CD4-positive, CD25-positive, alpha-beta regulatory T cell (primary cell): ENCODE measurements around the gene TP53I3. TPM values are rescaled to one million over a fixed set of nuclear protein-coding genes. Genes with fewer than 3 reads are reported as not detected.
"Not testable (repeated sequence)": the region's sequence is repeated elsewhere in the genome, so short reads cannot be mapped to it uniquely, and the experiment has no call there.

Experiments
- ATAC-seq, 2 donors: fragments of 150-1000 bp; cut with Tn5 transposase; one replicate each; pipeline ENCODE4 v1.10.0; 2021; ENCODE audit warnings: low read depth in 2 of 2, moderate number of reproducible peaks in 2 of 2, moderate library complexity in 1 of 2
- DNase-seq, 3 donors: peaks; one replicate each; pipeline versions ENCODE4 v3.0.0 to v3.0.0-alpha.2; 2012 to 2022; ENCODE audit warnings: mixed read lengths in 1 of 3
- H3K27ac ChIP-seq: one replicate; pipeline ENCODE4 v1.7.0; 2013; ENCODE audit warnings: mild to moderate bottlenecking, low read length; ENCODE audit not compliant: insufficient read depth, poor library complexity, severe bottlenecking
- H3K27me3 ChIP-seq: one replicate; pipeline ENCODE4 v1.7.0; 2013; ENCODE audit warnings: low read length; ENCODE audit not compliant: control insufficient read depth, insufficient read depth
- H3K36me3 ChIP-seq: one replicate; pipeline ENCODE4 v1.7.0; 2013; ENCODE audit warnings: mild to moderate bottlenecking, low read length, moderate library complexity; ENCODE audit not compliant: control insufficient read depth, insufficient read depth
- H3K4me1 ChIP-seq: 2 replicates; pipeline ENCODE4 v1.7.0; 2013; ENCODE audit warnings: mild to moderate bottlenecking, low read length; ENCODE audit not compliant: insufficient read depth, control insufficient read depth, poor library complexity, severe bottlenecking
- H3K4me3 ChIP-seq: one replicate; pipeline ENCODE4 v1.7.0; 2013; ENCODE audit warnings: low read depth, mild to moderate bottlenecking, low read length, moderate library complexity
- H3K9me3 ChIP-seq, 2 experiments: 1 replicate in 1 of 2; 2 replicates in 1 of 2; pipeline ENCODE4 v1.7.0; 2013; ENCODE audit warnings: low read length in 2 of 2, mild to moderate bottlenecking in 1 of 2, moderate library complexity in 1 of 2; ENCODE audit not compliant: control insufficient read depth in 2 of 2
- H3K27ac Mint-ChIP-seq, 3 donors: one replicate each; pipeline ENCODE4 v1.8.0; 2020 to 2022; ENCODE audit warnings: mild to moderate bottlenecking in 3 of 3, mixed read lengths in 3 of 3, moderate library complexity in 2 of 3
- H3K27me3 Mint-ChIP-seq: one replicate; pipeline ENCODE4 v1.8.0; 2022; ENCODE audit warnings: mild to moderate bottlenecking, mixed read lengths
- H3K36me3 Mint-ChIP-seq: one replicate; pipeline ENCODE4 v1.8.0; 2020; ENCODE audit warnings: mixed read lengths
- H3K4me1 Mint-ChIP-seq, 4 donors: one replicate each; pipeline ENCODE4 v1.8.0; 2020 to 2022; ENCODE audit warnings: mixed read lengths in 4 of 4, mild to moderate bottlenecking in 1 of 4
- H3K4me3 Mint-ChIP-seq, 4 donors: one replicate each; pipeline ENCODE4 v1.8.0; 2020 to 2022; ENCODE audit warnings: mild to moderate bottlenecking in 4 of 4, mixed read lengths in 4 of 4, moderate library complexity in 3 of 4
- H3K9me3 Mint-ChIP-seq, 7 donors: one replicate each; pipeline ENCODE4 v1.8.0; 2020 to 2022; ENCODE audit warnings: mixed read lengths in 7 of 7, mild to moderate bottlenecking in 3 of 7, moderate library complexity in 2 of 7
- polyA plus RNA-seq, 4 donors: library from polyadenylated mRNA; unstranded; fragments of 300-500 nt; fragmentation: Illumina TruSeq; gene quantifications; one replicate each; pipeline ENCODE4 v1.2.3, GENCODE V29; 2021
- total RNA-seq: library from RNA; stranded (reverse); gene quantifications from one replicate; pipeline ENCODE4 v1.2.3, GENCODE V29; 2022

The TP53I3 gene
- total and polyA plus RNA-seq, 5 donors from 2014 or later: 0.25 to 1.5 (median 1.1) TPM; not detected in 1

DNA sequence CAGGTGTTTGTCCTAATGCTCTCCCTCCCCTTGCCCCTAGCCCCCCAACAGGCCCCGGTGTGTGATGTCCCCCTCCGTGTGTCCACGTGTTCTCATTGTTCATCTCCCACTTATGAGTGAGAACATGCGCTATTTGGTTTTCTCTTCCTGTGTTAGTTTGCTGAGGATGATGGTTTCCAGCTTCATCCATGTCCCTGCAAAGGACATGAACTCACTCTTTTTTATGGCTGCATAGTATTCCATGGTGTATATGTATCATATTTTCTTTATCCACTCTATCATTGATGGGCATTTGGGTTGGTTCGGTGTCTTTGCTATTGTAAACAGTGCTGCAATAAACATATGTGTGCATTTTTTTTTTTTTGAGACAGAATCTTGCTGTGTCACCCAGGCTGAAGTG is 8.6 kb upstream of the TP53I3 start:
- H3K36me3 Mint-ChIP-seq, H3K27me3 Mint-ChIP-seq, H3K27ac ChIP-seq, H3K36me3 ChIP-seq, H3K27me3 ChIP-seq, DNase-seq, ATAC-seq, H3K4me3 ChIP-seq, H3K9me3 ChIP-seq, H3K4me1 Mint-ChIP-seq, H3K4me1 ChIP-seq, H3K27ac Mint-ChIP-seq, H3K9me3 Mint-ChIP-seq, H3K4me3 Mint-ChIP-seq: not testable (repeated sequence)

DNA sequence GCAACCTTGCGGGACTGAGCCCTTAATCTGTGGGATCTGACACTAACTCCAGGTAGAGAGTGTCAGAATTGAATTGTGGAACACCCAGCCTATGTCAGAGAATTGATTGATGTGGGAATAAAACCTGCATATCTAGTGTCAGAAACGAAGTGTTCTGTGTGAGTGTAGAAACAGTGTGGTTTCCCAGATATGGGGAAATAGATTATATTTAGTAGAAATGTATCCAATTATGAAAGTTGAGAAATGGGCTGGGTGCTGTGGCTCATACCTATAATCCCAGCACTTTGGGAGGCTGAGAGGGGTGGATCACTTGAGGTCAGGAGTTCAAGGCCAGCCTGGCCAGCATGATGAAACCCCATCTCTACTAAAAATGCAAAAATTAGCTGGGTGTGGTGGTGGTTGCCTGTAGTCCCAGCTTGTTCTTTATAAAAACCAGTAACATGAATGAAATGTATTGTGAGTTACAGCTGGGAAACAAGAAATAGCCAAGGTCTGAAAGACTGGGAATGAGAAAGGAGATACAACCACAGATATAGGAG is 4.3 kb upstream of the TP53I3 start:
- H3K27ac Mint-ChIP-seq: no peak overlapping the region
- no peaks in the 10 kb centered on the region for H3K27me3 Mint-ChIP-seq
- H3K4me3 Mint-ChIP-seq: no peak overlapping the region

DNA sequence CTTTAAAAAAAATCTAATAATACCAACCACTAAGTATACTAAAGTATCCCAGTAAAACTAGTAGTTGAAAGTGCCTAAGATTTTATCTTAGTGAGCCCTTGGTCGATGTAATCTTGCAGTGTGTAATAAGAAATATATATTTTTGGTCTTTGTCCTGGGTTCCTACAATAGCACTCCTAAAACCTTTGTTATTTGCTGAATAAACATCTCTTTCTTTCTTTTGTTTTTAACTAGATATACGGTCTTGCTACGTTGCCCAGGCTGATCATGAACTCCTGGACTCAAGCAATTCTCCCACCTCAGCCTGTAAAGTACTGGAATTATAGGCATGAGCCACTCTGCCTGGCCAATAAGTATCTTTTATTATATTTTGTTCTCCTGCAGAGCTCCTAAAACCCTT is 2.4 kb upstream of the TP53I3 start:
- Mint-ChIP-seq H3K9me3 (no peaks in the 10 kb centered on the region), H3K27me3 (no peaks in the 10 kb centered on the region), H3K36me3 (peaks cover 12% of the 10 kb centered on the region), H3K4me3 (no peak overlapping the region), H3K4me1 (peaks cover 0 to 19% (median 13%) of the 10 kb centered on the region in 4 donors), H3K27ac (no peak overlapping the region)
- DNase-seq (no peak), ATAC-seq (no peak)
- no peaks in the 10 kb centered on the region for H3K9me3 ChIP-seq
- no peaks in the 10 kb centered on the region for H3K36me3 ChIP-seq
- H3K27ac ChIP-seq: no peak overlapping the region
- peaks cover 17% of the 10 kb centered on the region for H3K4me1 ChIP-seq
- H3K27me3 ChIP-seq: no peaks in the 10 kb centered on the region
- no peak overlapping the region for H3K4me3 ChIP-seq

More for the DNA sequence above, 4.3 kb upstream of the TP53I3 start:
- Mint-ChIP-seq H3K9me3 (peaks cover 0 to 1% (median 0%) of the 10 kb centered on the region in 7 donors), H3K36me3 (peaks cover 8% of the 10 kb centered on the region), H3K4me1 (peaks cover 0 to 13% (median 9%) of the 10 kb centered on the region in 4 donors)
- ATAC-seq: no peak
- DNase-seq: no peak
- H3K36me3 ChIP-seq: no peaks in the 10 kb centered on the region
- no peaks in the 10 kb centered on the region for H3K27me3 ChIP-seq
- H3K4me1 ChIP-seq: peaks cover 13% of the 10 kb centered on the region
- no peaks in the 10 kb centered on the region for H3K9me3 ChIP-seq
- no peak overlapping the region for H3K4me3 ChIP-seq
- H3K27ac ChIP-seq: no peak overlapping the region

DNA sequence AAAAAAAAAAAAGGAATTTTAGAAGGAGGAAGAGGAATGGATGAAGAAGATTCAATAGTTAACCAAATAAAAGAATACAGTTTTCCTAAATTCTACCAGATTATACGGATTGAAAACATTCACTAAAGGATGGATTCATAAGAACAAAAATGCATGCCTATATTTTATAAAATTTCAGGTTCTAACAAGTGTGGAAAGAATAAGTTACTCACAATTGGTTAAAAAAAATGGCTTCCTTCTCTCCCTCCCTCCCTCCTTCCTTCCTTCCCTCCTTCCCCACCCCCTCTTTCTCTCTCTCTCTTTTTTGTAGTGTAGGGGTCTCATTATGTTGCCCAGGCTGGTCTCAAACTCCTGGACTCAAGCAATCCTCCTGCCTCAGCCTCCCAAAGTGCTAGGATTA is 1.6 kb upstream of the TP53I3 start:
- H3K9me3 Mint-ChIP-seq: no peaks in the 10 kb centered on the region
- Histone ChIP-seq H3K36me3 (no peaks in the 10 kb centered on the region), H3K27ac (no peak overlapping the region), H3K4me1 (peaks cover 17% of the 10 kb centered on the region), H3K9me3 (no peaks in the 10 kb centered on the region), H3K4me3 (no peak overlapping the region), H3K27me3 (no peaks in the 10 kb centered on the region)
- DNase-seq: no peak
- peak overlapping the region in 1 of 4 donors; percentile 62 for H3K4me3 Mint-ChIP-seq
- no peak for ATAC-seq
- peaks cover 0 to 19% (median 13%) of the 10 kb centered on the region in 4 donors for H3K4me1 Mint-ChIP-seq
- no peaks in the 10 kb centered on the region for H3K27me3 Mint-ChIP-seq
- H3K36me3 Mint-ChIP-seq: peaks cover 13% of the 10 kb centered on the region
- H3K27ac Mint-ChIP-seq: no peak overlapping the region

DNA sequence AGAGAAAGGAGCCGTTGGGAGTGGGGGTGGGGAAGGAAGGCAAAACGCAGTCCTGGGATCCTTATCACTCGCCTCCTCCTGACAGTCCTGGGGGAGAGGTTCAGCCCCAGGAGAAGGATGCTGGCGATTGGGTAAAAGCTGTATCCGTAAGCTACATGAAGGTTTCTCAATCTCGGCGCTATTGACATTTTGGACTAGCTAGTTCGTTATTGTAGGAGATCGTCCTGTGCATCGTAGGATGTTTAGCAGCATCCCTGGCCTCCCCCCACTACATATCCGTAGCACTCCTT is 511 bp upstream of the TP53I3 start:
- Histone ChIP-seq H3K9me3 (no peaks in the 10 kb centered on the region), H3K27me3 (no peaks in the 10 kb centered on the region), H3K36me3 (no peaks in the 10 kb centered on the region), H3K4me1 (peaks cover 17% of the 10 kb centered on the region), H3K4me3 (no peak overlapping the region), H3K27ac (no peak overlapping the region)
- no peak for DNase-seq
- H3K9me3 Mint-ChIP-seq: no peaks in the 10 kb centered on the region
- H3K4me1 Mint-ChIP-seq: peaks cover 0 to 19% (median 14%) of the 10 kb centered on the region in 4 donors
- peaks cover 13% of the 10 kb centered on the region for H3K36me3 Mint-ChIP-seq
- no peaks in the 10 kb centered on the region for H3K27me3 Mint-ChIP-seq
- no peak for ATAC-seq
- peak overlapping the region in 1 of 3 donors; percentile 56 for H3K27ac Mint-ChIP-seq
- H3K4me3 Mint-ChIP-seq: peak overlapping the region in 3 of 4 donors; percentile 76 to 87 (median 81)

- peaks cover 17% of the 10 kb centered on the region for H3K4me1 ChIP-seq
- Mint-ChIP-seq H3K27ac (peak overlapping the region in 1 of 3 donors; percentile 20), H3K4me1 (peaks cover 0 to 19% (median 14%) of the 10 kb centered on the region in 4 donors), H3K9me3 (no peaks in the 10 kb centered on the region), H3K4me3 (peak overlapping the region; percentile 74 to 88 (median 85)), H3K27me3 (no peaks in the 10 kb centered on the region), H3K36me3 (peaks cover 10% of the 10 kb centered on the region)
- ATAC-seq (peak; percentile 55 to 56), DNase-seq (peak in 1 of 3 donors; percentile 69)
- no peaks in the 10 kb centered on the region for H3K9me3 ChIP-seq
- H3K27me3 ChIP-seq: no peaks in the 10 kb centered on the region
- H3K27ac ChIP-seq: peak overlapping the region; percentile 14
- H3K4me3 ChIP-seq: peak overlapping the region; percentile 44
- H3K36me3 ChIP-seq: no peaks in the 10 kb centered on the region
These were observed 858 bp downstream of the TP53I3 start for GRCh38 chr2:24083567-24084385.

DNA sequence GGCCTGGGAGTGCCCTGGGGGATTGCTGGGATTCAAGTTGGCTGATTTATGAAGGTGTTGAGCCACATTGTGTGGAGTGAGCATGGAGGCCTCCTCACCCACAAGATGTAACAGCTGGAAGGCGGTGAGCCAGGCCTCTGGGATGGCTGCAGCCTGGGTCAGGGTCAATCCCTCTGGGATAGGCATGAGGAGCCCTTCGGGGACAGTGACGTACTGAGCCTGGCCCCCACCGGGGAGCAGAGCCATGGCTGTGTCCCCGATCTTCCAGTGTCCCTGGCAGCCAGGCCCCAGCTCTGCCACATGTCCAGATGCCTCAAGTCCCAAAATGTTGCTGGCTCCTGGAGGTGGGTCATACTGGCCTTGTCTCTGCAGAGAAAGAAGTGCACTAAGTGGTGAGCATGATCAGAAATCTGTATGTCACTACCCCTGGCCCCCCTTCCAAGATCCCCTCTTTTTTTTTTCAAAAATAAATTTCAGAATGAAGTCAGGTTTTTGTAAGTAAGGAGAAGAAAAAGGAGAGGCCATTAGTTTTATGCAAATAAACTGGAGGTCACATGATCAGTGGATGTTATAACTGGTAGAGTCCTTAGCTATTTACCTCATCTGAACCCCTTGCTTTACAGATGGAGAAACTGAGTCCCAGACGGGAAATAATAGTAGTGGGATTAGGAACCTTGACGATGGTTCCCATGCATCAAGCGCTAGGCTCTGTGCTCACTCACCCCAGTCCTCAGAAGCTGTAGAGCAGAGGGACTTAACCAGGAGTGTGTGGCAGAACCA is 1.7 kb downstream of the TP53I3 start:
- Histone ChIP-seq H3K4me3 (no peak overlapping the region), H3K4me1 (peaks cover 17% of the 10 kb centered on the region), H3K27ac (no peak overlapping the region), H3K9me3 (no peaks in the 10 kb centered on the region), H3K27me3 (no peaks in the 10 kb centered on the region), H3K36me3 (no peaks in the 10 kb centered on the region)
- H3K36me3 Mint-ChIP-seq: peaks cover 10% of the 10 kb centered on the region
- peaks cover 0 to 21% (median 14%) of the 10 kb centered on the region in 4 donors for H3K4me1 Mint-ChIP-seq
- peak overlapping the region; percentile 1 to 88 (median 53) for H3K4me3 Mint-ChIP-seq
- no peaks in the 10 kb centered on the region for H3K27me3 Mint-ChIP-seq
- DNase-seq: no peak
- no peaks in the 10 kb centered on the region for H3K9me3 Mint-ChIP-seq
- H3K27ac Mint-ChIP-seq: no peak overlapping the region
- ATAC-seq: no peak
